Urinary bladder (tissue), 4 donors: ENCODE results near the gene COL26A1. TPM values are rescaled to one million over a fixed set of nuclear protein-coding genes. Genes with fewer than 3 reads are reported as not detected.

Experiments
- DNase-seq: peaks from one replicate; pipeline ENCODE4 v3.0.0-alpha.2; 2015; ENCODE audit errors: extremely low spot score
- H3K27ac ChIP-seq: one replicate; pipeline ENCODE4 v1.5.1; 2013; ENCODE audit warnings: low read depth, mild to moderate bottlenecking, moderate library complexity
- H3K36me3 ChIP-seq: one replicate; pipeline ENCODE4 v1.6.1; 2013; ENCODE audit warnings: mild to moderate bottlenecking, moderate library complexity; ENCODE audit not compliant: insufficient read depth
- H3K4me1 ChIP-seq: one replicate; pipeline ENCODE4 v1.6.1; 2013; ENCODE audit warnings: mild to moderate bottlenecking, moderate library complexity; ENCODE audit not compliant: insufficient read depth
- H3K4me3 ChIP-seq: one replicate; pipeline ENCODE4 v1.5.1; 2013; ENCODE audit warnings: low read depth, low read length
- WGBS: extraction: QIAGEN DNeasy Blood & Tissue Kit; methylation state at CpG from one replicate; pipeline ENCODE4 v1.1.7; 2013; 5-methylcytosine and 5-hydroxymethylcytosine counted together
- polyA plus RNA-seq: library from polyadenylated mRNA; stranded (reverse); fragments of 200-250 nt; gene quantifications from one replicate; pipeline ENCODE4 v1.2.3, GENCODE V29; 2013
- total RNA-seq: library from RNA; depleted of rRNA; stranded (reverse); fragments of >200 nt; gene quantifications from one replicate; pipeline ENCODE4 v1.2.3, GENCODE V29; 2014
- donor health status: healthy with polysubstance abuse.
- donor health status: healthy.

COL26A1 gene
- total and polyA plus RNA-seq, 2 donors, result 0.06 to 2.9 TPM

DNA sequence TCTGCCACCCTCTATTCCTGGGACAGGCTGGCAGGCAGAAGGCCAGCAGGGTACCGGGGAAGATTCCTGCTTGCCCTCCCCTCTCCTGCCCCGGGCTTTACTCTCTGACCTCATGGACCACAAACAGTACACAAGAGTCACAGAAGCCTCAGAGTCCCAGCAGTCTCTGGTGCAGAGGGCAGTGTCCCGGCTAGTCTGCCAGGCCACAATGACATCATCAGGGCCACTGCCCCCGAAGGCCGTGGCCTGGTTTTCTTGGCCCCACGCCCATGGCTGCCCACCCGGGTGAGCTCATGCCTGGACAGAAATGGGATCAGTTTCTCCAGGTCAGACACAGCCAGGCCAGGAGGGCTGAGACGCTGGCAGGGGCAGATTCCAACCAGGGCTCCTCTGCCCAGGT lies 174.5 kb downstream of the COL26A1 start:
- no peak for DNase-seq

DNA sequence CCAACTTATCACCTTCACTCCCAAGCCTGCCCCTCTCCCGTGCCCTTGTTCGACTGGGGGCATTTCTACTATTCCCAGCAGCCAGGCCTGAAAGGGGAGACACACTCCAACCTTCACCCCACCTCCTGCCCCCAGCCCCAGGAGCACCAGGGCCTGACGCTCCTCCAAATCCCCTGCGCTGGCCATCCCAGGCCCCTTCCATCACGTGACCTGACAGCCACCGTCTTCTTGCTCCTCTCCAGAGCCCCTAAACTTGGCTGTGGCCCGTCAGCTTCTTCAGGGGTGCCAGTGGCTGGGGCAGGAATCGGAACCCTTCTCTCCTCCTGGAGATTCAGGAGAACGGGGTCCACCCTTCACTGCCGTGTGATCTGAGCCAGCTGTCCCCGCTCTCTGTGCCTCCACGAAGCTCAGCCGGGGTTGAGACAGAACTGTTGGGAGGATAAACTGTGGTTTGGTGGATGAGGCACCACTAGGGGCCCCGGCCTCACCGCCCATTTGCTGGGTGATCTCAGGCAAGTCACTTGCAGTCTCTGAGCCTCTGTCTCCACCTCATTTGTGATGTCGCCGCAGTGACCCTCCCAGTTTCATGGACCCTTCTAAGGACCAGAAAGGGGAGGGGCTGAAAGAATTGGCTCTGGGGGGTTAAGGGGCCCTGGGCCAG lies 175.4 kb downstream of the COL26A1 start:
- Histone ChIP-seq H3K36me3 (no peaks in the 10 kb centered on the region), H3K4me1 (no peaks in the 10 kb centered on the region), H3K4me3 (no peak overlapping the region), H3K27ac (no peak overlapping the region)
- WGBS, result 76% methylated on average over 17 of the region's 17 CpGs
- no peak for DNase-seq

More for the DNA sequence above, 174.5 kb downstream of the COL26A1 start:
- Histone ChIP-seq H3K27ac (no peak overlapping the region), H3K4me1 (no peaks in the 10 kb centered on the region), H3K4me3 (no peak overlapping the region), H3K36me3 (no peaks in the 10 kb centered on the region)
- WGBS, result 65% methylated on average over 8 of the region's 8 CpGs

DNA sequence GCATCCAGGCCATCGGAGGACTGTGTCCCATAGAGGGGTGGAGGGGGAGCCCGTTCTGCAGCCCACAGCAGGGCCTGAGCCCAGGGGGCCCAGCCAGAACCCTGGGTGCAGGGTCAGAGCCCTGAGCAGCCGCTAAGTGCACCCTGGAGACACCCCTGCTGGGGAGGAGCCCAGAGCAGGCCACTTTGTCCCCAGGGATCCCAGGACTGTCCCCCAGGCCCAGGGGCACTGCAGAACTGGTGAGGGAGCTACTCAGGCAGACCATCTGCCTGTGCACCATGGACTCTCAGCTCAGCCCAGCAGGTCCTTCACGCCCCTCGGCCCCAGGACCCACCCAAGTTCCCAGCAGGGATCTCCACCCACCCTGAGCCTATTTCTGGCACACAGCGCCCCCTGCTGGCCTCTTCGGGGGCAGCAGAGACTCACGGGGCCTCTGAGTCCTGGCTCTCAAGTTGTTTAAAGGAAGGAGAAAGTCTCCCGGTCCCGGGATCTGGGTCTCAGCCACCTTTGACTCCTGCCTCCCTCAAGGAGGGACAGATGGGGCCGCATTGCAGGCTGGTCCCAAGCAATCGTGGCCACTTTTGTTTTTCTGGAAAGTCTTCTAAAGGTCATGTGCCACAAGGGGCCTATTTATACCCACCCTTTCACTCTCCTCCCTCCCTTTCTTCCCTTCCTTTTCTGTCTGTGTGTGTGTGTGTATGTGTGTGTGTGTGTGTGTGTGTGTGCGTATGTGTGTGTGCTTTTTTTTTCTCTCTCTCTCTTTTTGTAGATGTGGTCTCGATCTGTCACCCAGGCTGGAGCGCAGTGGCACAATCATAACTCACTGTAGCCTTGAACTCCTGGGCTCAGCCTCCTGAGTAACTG lies 176.2 kb downstream of the COL26A1 start:
- no peaks in the 10 kb centered on the region for H3K4me1 ChIP-seq
- no peak for DNase-seq
- no peak overlapping the region for H3K4me3 ChIP-seq
- H3K27ac ChIP-seq, result no peak overlapping the region
- no peaks in the 10 kb centered on the region for H3K36me3 ChIP-seq
- 28% methylated on average over 15 of the region's 15 CpGs for WGBS

DNA sequence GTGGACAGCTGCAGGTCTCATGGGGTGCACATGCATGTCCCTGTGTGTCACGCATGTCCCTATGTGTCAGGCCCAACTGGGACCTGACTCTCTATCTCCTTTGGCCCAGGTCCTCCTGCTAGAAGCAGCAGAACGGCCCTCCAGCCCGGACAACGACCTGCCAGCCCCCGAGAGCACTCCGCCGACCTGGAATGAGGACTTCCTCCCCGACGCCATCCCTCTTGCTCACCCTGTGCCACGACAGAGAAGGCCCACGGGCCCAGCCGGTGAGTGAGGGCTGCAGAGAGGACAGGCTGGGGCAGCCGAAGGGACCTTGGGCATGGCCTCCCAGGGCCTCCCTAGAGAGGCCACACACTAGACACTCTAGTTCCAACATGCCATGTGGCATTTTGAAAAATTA lies 177.1 kb downstream of the COL26A1 start:
- Histone ChIP-seq H3K27ac (no peak overlapping the region), H3K4me1 (no peaks in the 10 kb centered on the region)
- 87% methylated on average over 13 of the region's 13 CpGs for WGBS

DNA sequence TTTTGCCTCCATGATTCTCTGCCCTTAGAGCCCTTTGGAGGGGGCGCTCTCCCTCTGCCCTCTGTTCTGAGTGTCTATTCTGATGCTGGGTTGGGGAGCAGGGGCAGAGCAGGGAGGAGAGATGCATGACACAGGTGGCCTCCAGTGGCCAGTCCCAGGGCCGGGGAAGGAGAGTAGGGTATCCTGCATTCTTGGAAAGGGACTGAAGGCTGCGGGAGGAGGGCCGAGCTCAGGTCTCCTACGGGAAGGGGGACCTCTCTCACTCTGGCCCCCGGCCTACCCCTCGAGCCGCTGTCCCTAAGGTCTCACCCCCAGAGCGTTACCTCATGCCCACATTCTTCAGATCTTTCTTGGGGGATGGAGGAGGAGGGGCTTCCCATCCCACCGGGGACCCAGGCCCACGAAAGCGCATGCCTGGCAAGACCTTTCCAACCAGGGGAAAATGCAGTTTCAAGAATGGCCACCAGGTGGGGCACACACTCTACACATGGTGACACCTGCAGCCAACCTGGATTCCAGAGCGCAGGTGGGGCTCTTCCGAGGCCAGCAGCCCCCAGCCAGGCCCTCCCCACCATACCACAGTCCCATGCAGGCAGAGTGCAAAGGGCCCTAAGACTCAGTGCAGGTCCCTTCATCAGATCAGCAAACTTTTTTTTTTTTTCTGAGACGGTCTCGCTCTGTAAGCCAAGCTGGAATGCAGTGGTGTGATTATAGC lies 180.0 kb downstream of the COL26A1 start:
- H3K27ac ChIP-seq, result no peak overlapping the region
- H3K4me3 ChIP-seq, result no peak overlapping the region
- no peaks in the 10 kb centered on the region for H3K36me3 ChIP-seq
- no peaks in the 10 kb centered on the region for H3K4me1 ChIP-seq
- 25% methylated on average over 16 of the region's 16 CpGs for WGBS
- DNase-seq, result no peak

More for the DNA sequence above, 177.1 kb downstream of the COL26A1 start:
- DNase-seq, result no peak
- Histone ChIP-seq H3K4me3 (no peak overlapping the region), H3K36me3 (no peaks in the 10 kb centered on the region)

DNA sequence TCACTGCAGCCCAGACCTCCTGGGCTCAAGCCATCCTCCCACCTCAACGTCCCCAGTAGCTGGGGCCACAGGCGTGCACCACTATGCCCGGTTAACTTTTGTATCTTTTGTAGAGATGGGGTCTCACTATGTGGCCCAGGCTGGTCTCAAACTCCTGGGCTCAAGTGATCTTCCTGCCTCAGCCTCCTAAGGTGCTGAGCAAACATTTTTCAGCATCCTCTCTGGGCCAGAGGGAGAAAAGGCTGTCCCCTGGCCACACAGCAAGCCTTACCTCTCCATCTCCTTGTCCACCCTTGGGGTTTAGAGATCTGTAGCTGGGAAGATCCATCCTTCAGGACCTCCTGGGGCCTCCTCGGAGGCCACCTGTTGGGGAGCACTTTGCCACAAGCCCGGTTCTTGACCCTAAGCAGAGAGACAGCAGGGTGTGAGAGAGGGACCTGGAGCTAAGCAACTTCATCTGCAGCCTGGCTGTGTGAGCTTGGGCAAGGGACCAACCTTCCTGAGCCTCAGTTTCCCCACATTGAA lies 180.6 kb downstream of the COL26A1 start:
- no peak overlapping the region for H3K27ac ChIP-seq
- no peaks in the 10 kb centered on the region for H3K4me1 ChIP-seq
- no peaks in the 10 kb centered on the region for H3K36me3 ChIP-seq
- DNase-seq, result no peak
- WGBS, result 56% methylated on average over 5 of the region's 5 CpGs
- H3K4me3 ChIP-seq, result no peak overlapping the region

DNA sequence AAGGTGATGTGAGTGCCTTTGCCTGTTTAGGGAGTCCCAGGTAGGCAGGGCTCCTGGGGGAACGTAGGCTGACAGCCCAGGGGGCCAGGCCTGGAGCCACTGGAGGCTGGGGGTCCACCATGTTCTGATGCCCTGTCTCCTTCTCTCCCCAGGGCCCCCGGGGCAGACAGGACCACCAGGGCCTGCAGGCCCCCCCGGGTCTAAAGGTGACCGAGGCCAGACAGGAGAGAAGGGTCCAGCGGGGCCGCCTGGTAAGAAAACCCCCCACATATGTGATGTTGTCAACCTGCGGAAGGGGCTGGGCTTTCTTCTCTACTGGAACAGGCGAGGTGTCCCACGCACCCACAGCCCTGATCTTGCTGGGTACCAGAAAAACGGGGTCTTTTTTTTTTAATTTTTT lies 181.2 kb downstream of the COL26A1 start:
- Histone ChIP-seq H3K4me3 (no peak overlapping the region), H3K4me1 (no peaks in the 10 kb centered on the region), H3K36me3 (no peaks in the 10 kb centered on the region), H3K27ac (no peak overlapping the region)
- 89% methylated on average over 10 of the region's 10 CpGs for WGBS
- no peak for DNase-seq

DNA sequence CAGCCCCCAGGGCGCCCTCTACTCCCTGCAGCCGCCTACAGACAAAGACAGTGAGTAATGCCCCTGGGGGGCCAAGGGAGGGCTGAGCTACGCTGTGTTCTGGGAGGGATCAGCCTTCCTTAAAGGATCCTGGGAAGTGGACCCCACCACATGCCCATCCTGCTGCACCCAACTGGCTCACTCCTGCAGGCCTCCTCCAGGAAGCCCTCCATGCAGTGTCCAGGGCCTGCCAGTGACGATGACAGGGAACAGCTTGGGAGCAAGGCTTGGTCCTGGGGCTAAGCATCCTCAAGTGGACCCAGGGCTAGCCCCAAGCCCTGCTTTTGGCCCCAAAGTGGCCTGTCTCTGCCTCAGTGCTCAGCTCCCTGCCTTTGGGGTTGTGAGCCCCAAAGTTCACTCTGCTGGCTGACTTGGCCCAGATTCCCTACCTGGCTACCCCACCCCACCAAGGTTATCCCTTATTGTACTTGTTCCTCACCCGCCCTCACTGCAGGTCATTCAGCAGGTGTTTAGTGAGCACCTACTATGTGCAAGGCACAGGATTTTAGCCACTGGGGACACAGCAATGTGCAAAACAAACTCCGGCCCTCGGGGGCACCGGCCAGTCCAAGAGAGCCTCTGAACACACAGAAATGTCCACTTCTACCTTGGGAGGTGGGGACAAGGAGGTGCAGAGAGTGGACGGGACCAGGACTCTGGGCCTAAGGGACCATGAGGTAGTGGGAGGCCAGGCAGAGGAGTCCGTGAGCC lies 182.9 kb downstream of the COL26A1 start:
- Histone ChIP-seq H3K27ac (no peak overlapping the region), H3K36me3 (no peaks in the 10 kb centered on the region), H3K4me1 (no peaks in the 10 kb centered on the region), H3K4me3 (no peak overlapping the region)
- 92% methylated on average over 10 of the region's 10 CpGs for WGBS
- no peak for DNase-seq

DNA sequence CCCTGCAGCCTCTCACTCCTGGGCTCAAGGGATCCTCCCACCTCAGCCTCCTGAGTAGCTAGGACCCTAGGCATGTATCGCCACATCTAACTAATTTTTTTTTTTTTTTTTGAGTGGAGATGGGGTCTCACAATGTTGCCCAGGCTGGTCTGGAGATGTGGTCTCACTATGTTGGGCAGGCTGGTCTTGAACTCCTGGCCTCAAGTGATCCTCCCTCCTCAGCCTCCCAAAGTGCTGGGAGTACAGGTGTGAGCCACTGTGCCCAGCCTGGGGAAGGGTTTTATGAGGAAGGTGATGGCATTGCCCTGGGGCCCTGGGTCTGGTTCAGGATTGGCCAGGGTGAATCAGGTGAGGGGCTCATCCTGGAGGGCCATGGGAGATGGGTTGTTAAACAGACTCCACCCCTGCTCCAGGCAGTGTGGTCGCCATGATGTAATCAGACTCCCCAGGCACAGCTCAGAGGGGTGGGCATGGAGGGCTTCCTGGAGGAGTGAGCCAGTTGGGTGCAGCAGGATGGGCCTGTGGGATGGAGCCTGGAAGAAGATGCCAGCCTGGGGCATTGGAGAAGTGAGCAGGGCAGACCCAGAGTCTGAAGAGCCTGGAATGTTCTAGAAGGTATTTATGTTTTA lies 183.7 kb downstream of the COL26A1 start:
- Histone ChIP-seq H3K4me1 (no peaks in the 10 kb centered on the region), H3K27ac (no peak overlapping the region), H3K4me3 (no peak overlapping the region), H3K36me3 (no peaks in the 10 kb centered on the region)
- 92% methylated on average over 2 of the region's 2 CpGs for WGBS
- no peak for DNase-seq

DNA sequence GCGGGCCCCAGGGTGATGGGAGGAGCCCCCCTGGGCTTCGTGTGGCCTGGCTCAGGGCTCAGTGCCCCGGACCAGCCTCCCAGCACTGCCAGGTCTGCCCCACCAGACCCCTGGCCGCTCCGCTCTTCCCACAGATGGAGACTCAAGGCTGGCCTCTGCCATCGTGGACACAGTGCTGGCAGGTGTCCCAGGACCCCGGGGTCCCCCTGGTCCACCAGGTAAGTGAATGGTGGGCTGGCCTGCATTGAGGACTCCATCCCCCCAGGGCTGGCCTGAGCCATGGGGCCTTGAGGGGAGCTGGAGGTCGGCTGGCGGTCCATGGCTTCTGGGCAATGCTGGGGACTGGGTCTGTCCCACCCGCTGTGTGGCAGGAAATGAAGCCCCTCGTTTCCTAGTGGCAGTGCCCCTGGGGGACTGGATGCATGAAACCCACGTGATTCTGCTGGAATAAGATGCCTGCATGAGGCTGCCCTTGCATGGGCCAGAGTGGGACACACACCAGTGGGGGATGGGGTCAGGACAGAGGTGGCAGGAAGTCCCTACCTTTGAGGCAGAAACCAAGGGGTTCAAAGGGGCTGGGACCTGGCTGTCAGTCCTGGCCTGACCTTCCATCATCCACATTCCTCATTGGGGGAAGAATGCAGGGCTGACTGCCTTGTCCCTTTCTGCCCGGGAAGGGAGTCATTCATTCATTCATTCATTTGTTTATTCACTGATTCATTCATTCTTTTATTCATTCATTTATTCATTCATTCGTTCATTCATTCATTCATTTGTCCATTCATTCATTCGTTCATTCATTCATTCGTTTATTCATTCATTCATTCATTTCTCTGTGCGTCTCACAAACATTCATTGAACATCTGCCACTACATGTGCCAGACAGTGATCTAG lies 184.6 kb downstream of the COL26A1 start:
- no peak overlapping the region for H3K4me3 ChIP-seq
- no peak overlapping the region for H3K27ac ChIP-seq
- no peak for DNase-seq
- H3K4me1 ChIP-seq, result no peaks in the 10 kb centered on the region
- H3K36me3 ChIP-seq, result no peaks in the 10 kb centered on the region
- 79% methylated on average over 17 of the region's 17 CpGs for WGBS

DNA sequence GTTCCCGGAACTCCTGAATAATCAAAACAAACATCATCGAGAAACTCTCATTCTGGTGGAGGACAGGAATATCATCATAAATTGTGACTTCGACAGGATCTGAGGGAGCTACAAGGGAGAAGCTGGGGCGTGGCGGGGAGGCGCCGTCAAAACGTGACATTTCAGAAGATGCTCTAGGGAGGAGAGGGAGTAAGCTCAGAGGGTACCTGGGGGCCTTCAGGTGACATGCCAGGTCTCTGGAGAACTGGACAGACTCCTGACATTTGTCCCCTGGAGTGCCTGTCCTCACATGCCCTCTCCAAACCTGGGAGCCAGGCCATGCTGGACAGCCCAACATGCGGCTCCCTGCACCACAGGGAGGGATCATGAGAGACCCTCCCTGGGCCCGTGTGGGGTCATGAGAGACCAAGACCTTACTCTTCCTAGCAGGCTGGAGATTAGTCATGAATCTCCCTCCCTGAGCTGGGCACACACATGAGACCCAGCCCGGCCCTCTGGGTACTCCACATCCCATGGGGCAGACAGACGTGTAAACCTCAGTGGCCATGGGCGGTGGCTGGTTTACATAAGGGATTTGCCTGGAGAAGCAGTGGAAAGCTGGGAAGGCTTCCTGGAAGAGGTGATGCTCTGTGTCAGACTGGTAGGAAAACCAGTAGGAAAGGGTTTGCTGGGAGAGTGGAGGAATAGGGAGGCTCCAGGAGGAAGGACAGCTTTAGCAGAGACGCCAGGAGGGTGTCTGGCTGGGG lies 185.4 kb downstream of the COL26A1 start:
- Histone ChIP-seq H3K4me1 (no peaks in the 10 kb centered on the region), H3K36me3 (no peaks in the 10 kb centered on the region), H3K27ac (no peak overlapping the region), H3K4me3 (no peak overlapping the region)
- 81% methylated on average over 14 of the region's 14 CpGs for WGBS
- DNase-seq, result no peak
